HEK293T (cell line): ENCODE measurements around the gene BMAL2.

Experiments used
- FOXA1 ChIP-seq: fragments of 450-650 bp; IDR thresholded peaks from 2 replicates; pipeline ENCODE4 v1.6.1; 2016; ENCODE audit warnings: mild to moderate bottlenecking
- FOXM1 ChIP-seq: fragments of 450-650 bp; IDR thresholded peaks from 2 replicates; pipeline ENCODE4 v1.6.1; 2017; ENCODE audit warnings: mild to moderate bottlenecking, borderline replicate concordance
- NFRKB ChIP-seq: fragments of 450-650 bp; IDR thresholded peaks from 2 replicates; pipeline ENCODE4 v1.6.1; 2016; ENCODE audit warnings: mild to moderate bottlenecking, moderate library complexity
- SP1 ChIP-seq: fragments of 450-650 bp; IDR thresholded peaks from 2 replicates; pipeline ENCODE4 v1.6.1; 2017
- SUZ12 ChIP-seq: fragments of 450-650 bp; IDR thresholded peaks from 2 replicates; pipeline ENCODE4 v1.6.1; 2016; ENCODE audit warnings: mild to moderate bottlenecking

DNA sequence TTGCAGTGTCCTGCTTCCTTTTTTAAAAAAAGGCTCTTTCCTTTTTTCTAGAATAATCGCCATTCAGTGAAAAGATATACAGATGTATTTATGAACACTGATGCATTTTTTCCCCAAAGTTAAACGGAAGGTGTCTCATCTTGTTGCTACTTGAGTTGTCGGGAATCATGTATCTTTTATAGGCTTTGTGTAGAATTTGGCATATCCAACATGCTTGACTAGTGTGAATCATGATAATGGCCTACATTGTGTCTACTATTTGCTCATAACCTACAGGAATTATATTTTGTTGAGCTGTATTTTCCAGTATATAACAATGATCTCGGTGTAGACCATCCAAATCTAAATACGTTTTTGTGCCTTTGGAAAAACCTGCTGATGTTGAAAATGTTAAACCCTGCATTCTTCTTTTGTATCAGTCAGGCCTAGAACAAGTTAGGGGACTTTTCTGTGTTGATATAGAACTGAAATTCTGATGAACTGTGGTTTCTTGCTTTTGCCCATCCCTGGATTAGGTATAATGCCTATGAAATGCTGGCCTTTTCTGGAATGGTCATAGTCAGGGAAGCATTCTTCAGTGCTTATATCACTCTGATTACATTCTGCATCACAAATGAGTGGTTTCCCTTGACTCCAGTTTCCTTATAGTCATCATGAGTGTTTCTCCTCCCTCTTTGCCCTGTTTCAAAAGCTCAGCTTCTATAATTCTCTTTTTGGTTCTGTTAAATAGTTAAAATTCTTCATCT is 10.8 kb downstream of the BMAL2 start:
- no peak for TF ChIP-seq SP1
- TF ChIP-seq SUZ12, result no peak
- no peak for TF ChIP-seq FOXA1
- TF ChIP-seq FOXM1, result no peak
- TF ChIP-seq NFRKB, result no peak
